GM10248 (cell line): Measurements from ENCODE around the gene ARHGAP45.

Experiments
- CTCF ChIA-PET: fragments of 300-600 bp; sonication (Branson Sonifier 250); formaldehyde crosslinking; extraction: SDS; loops from one replicate; lab custom pipeline; 2021; ENCODE audit warnings: antibody characterized with exemption; lab: Yijun Ruan, JAX
- POLR2A ChIA-PET: fragments of 350-650 bp; sonication (Branson Sonifier 250); formaldehyde crosslinking; extraction: SDS; loops from one replicate; lab custom pipeline; 2020; ENCODE audit warnings: antibody characterized with exemption; lab: Yijun Ruan, JAX
- DNase-seq: peaks from one replicate; pipeline ENCODE4 v3.0.0; 2012; ENCODE audit errors: extremely low spot score
- CTCF ChIP-seq: IDR thresholded peaks from 2 replicates; pipeline ENCODE4 v1.5.1; 2012; ENCODE audit warnings: mild to moderate bottlenecking, low read depth; ENCODE audit errors: extremely low read depth, missing control alignments, control extremely low read depth

Gene ARHGAP45

GRCh38 chr19:1129535-1129934 lies 62.6 kb downstream of the ARHGAP45 start:
- no peak for TF ChIP-seq CTCF
- DNase-seq = no peak
- ChIA-PET CTCF (interaction anchor here (1.2 to 2.4 kb wide), 4 partner anchors 9 to 16 kb away, joined by 3 to 18 read pairs (median 6); no protein-coding TSS in a partner anchor), POLR2A (no interaction called here)

GRCh38 chr19:1130771-1131717 lies 64.1 kb downstream of the ARHGAP45 start:
- ChIA-PET POLR2A (interaction anchor here (0.5 to 1.4 kb wide), 5 partner anchors 16 to 225 kb away, joined by 3 to 7 read pairs (median 4); no protein-coding TSS in a partner anchor), CTCF (interaction anchor here (1.1 to 2.4 kb wide), 8 partner anchors 10 to 92 kb away, joined by 3 to 18 read pairs (median 3); no protein-coding TSS in a partner anchor)
- DNase-seq = peak; percentile 50
- no peak for TF ChIP-seq CTCF

GRCh38 chr19:1131718-1132551 lies 65.0 kb downstream of the ARHGAP45 start:
- ChIA-PET POLR2A (interaction anchor here (0.6 to 1.0 kb wide), 3 partner anchors 20 to 224 kb away, joined by 4 to 7 read pairs (median 5); no protein-coding TSS in a partner anchor), CTCF (interaction anchor here (1.1 to 1.9 kb wide), 6 partner anchors 14 to 91 kb away, joined by 3 to 18 read pairs (median 4); no protein-coding TSS in a partner anchor)
- peak; percentile 89 for DNase-seq
- TF ChIP-seq CTCF = no peak

- ChIA-PET CTCF (interaction anchor here (0.7 to 1.8 kb wide), 6 partner anchors 15 to 112 kb away, joined by 3 to 6 read pairs (median 4); no protein-coding TSS in a partner anchor), POLR2A (interaction anchor here (0.6 to 1.1 kb wide), 3 partner anchors 95 to 111 kb away, joined by 3 to 5 read pairs (median 5); partner anchors contain the start of gene RNU6-2)
Observed at GRCh38 chr19:1132552-1133383, 65.8 kb downstream of the ARHGAP45 start.

GRCh38 chr19:1133471-1133929 lies 66.5 kb downstream of the ARHGAP45 start:
- ChIA-PET CTCF (interaction anchor here (0.7 to 1.8 kb wide), 9 partner anchors 14 to 133 kb away, joined by 3 to 6 read pairs (median 4); partner anchors contain the start of gene ATP5F1D), POLR2A (interaction anchor here (0.6 to 1.1 kb wide), 4 partner anchors 90 to 135 kb away, joined by 3 to 5 read pairs (median 3); partner anchors contain the start of genes CIRBP and RNU6-2)
- no peak for TF ChIP-seq CTCF
- peak; percentile 94 for DNase-seq

More at GRCh38 chr19:1132552-1133383, 65.8 kb downstream of the ARHGAP45 start:
- peak; percentile 50 for DNase-seq
- no peak for TF ChIP-seq CTCF
